Lower lobe of right lung (tissue), 2 donors: ENCODE data around the gene CYP24A1. TPM values are rescaled to one million over a fixed set of nuclear protein-coding genes. Genes with fewer than 3 reads are reported as not detected.

Source experiments
- ATAC-seq, 2 donors: fragments of 200-7000 bp; cut with Tn5 transposase; one replicate each; pipeline ENCODE4 v1.9.1; 2020 to 2022; ENCODE audit warnings: mild to moderate bottlenecking in 2 of 2, moderate library complexity in 2 of 2
- DNase-seq: peaks from one replicate; pipeline ENCODE4 v3.0.0-alpha.2; 2020
- H3K27ac ChIP-seq: fragments of 200-600 bp; one replicate; pipeline ENCODE4 v1.8.0; 2022
- H3K27me3 ChIP-seq: fragments of 200-600 bp; one replicate; pipeline ENCODE4 v1.8.0; 2022; ENCODE audit warnings: low read depth
- H3K36me3 ChIP-seq: fragments of 200-600 bp; one replicate; pipeline ENCODE4 v1.8.0; 2022; ENCODE audit warnings: mild to moderate bottlenecking
- H3K4me1 ChIP-seq: fragments of 200-600 bp; one replicate; pipeline ENCODE4 v1.8.0; 2022
- H3K4me3 ChIP-seq: fragments of 200-600 bp; one replicate; pipeline ENCODE4 v1.8.0; 2022; ENCODE audit warnings: mild to moderate bottlenecking
- H3K9me3 ChIP-seq: fragments of 200-600 bp; one replicate; pipeline ENCODE4 v1.8.0; 2022
- CTCF ChIP-seq: fragments of 200-600 bp; IDR thresholded peaks from one replicate; pipeline ENCODE4 v1.8.0; 2022; ENCODE audit warnings: antibody characterized with exemption, mild to moderate bottlenecking
- intact Hi-C: fragments of 100-400 bp; cut with DNase I; formaldehyde crosslinking; loops from one replicate; pipeline ENCODE4 v1.11.0; 2022
- total RNA-seq: library from RNA; stranded (reverse); fragmentation: NEBNext Ultra II Directional; extraction: Animal tissue kit (Norgen Biotek cat#: 25700); gene quantifications from one replicate; pipeline ENCODE4 v1.2.1, GENCODE V29; 2021
- donor health status: DM: no; HTN: yes; CAD: no; lungs with severe emphysema.

CYP24A1 gene
- total RNA-seq, 1 donor from 2014 or later, result 0.21 TPM

DNA sequence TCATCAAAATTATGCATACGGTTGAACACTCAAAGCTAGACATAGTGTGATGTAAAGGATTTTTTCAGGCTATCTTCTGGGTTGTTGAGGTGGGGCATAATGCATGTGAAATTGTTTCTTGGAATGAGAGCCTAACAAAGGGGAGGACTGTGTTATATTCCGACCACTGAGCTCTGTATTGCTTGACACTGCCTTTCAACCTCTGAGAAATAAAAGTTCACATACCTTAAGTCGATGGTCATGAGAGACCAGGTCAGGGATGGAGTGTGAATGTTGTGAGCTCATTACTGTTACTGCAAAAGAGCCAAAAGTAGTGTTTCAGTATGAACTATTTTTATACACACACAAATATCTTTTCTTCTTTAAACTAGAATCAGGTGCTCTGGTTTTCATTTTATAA, 39.1 kb upstream of the CYP24A1 start:
- TF ChIP-seq CTCF, result no peak
- intact Hi-C loops, result no loop called here
- ATAC-seq (no peak), DNase-seq (no peak)
- Histone ChIP-seq H3K27ac (no peak overlapping the region), H3K9me3 (no peaks in the 10 kb centered on the region), H3K27me3 (no peaks in the 10 kb centered on the region), H3K4me3 (no peak overlapping the region), H3K4me1 (peaks cover 18% of the 10 kb centered on the region), H3K36me3 (peaks cover 34% of the 10 kb centered on the region)

DNA sequence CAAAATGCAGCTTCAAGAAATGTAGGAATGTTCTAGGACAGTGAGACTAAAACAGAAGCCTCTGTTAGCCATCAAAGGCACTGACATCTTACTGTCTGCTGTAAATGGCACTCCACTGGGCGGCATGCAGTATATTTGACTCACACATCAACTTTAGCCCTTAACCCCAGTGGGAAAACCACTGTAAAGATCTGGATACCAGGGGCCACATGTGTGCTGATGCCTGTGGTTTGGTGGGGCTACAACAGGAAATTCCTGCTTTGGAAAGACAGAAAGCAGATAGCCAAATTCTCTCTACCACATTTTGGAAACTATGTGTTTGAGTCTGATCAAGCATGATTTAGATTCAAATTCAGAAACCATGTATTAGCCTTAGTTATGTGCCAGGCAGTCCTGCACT, 38.4 kb upstream of the CYP24A1 start:
- TF ChIP-seq CTCF, result no peak
- H3K4me1 ChIP-seq, result peaks cover 18% of the 10 kb centered on the region
- H3K4me3 ChIP-seq, result no peak overlapping the region
- H3K27ac ChIP-seq, result no peak overlapping the region
- no peak for DNase-seq
- no peaks in the 10 kb centered on the region for H3K9me3 ChIP-seq
- H3K36me3 ChIP-seq, result peaks cover 30% of the 10 kb centered on the region
- no peak for ATAC-seq
- intact Hi-C loops, result no loop called here
- no peaks in the 10 kb centered on the region for H3K27me3 ChIP-seq

- peak overlapping the region; percentile 99 for H3K4me3 ChIP-seq
- no peak overlapping the region for H3K27ac ChIP-seq
- peaks cover under 1% of the 10 kb centered on the region for H3K36me3 ChIP-seq
- no peak for ATAC-seq
- no peak for TF ChIP-seq CTCF
- intact Hi-C loops, result no loop called here
- H3K27me3 ChIP-seq, result no peaks in the 10 kb centered on the region
- H3K9me3 ChIP-seq, result no peaks in the 10 kb centered on the region
- peaks cover 18% of the 10 kb centered on the region for H3K4me1 ChIP-seq
- no peak for DNase-seq
Observed at GRCh38 chr20:54209216-54209813, 35.5 kb upstream of the CYP24A1 start.

- ATAC-seq, result peak; percentile 5 to 14
Observed at GRCh38 chr20:54208548-54209176, 34.9 kb upstream of the CYP24A1 start.

GRCh38 chr20:54207743-54208547, 34.2 kb upstream of the CYP24A1 start, which contains the start of gene PFDN4:
Gene PFDN4, plus strand, starts transcription at chr20:54208087. Its CDS starts 14 bp downstream, at chr20:54208101.
- H3K4me1 ChIP-seq, result peaks cover 18% of the 10 kb centered on the region
- peak; percentile 87 for DNase-seq
- no peaks in the 10 kb centered on the region for H3K27me3 ChIP-seq
- peak within 1 kb of the TSS; percentile 99 for H3K27ac ChIP-seq
- peak; percentile 98 for ATAC-seq
- intact Hi-C loops, result no loop called here
- peak; percentile 86 for TF ChIP-seq CTCF
- H3K36me3 ChIP-seq, result no peaks in the 10 kb centered on the region
- peak within 1 kb of the TSS; percentile 99 for H3K4me3 ChIP-seq
- no peaks in the 10 kb centered on the region for H3K9me3 ChIP-seq

More at GRCh38 chr20:54208548-54209176, 34.9 kb upstream of the CYP24A1 start:
- no peak for TF ChIP-seq CTCF
- H3K9me3 ChIP-seq, result no peaks in the 10 kb centered on the region
- intact Hi-C loops, result no loop called here
- peak overlapping the region; percentile 99 for H3K4me3 ChIP-seq
- H3K4me1 ChIP-seq, result peaks cover 18% of the 10 kb centered on the region
- H3K36me3 ChIP-seq, result no peaks in the 10 kb centered on the region
- H3K27ac ChIP-seq, result peak overlapping the region; percentile 99
- no peaks in the 10 kb centered on the region for H3K27me3 ChIP-seq
- DNase-seq, result no peak
